GM19463 (cell line): Measurements from ENCODE around the gene SORCS2.

ENCODE experiments used
- ATAC-seq: cut with Tn5 transposase; IDR thresholded peaks from one replicate; pipeline ENCODE4 v1.9.1; 2021; ENCODE audit warnings: mild to moderate bottlenecking, moderate library complexity; ENCODE audit not compliant: unreplicated experiment

The SORCS2 gene

DNA sequence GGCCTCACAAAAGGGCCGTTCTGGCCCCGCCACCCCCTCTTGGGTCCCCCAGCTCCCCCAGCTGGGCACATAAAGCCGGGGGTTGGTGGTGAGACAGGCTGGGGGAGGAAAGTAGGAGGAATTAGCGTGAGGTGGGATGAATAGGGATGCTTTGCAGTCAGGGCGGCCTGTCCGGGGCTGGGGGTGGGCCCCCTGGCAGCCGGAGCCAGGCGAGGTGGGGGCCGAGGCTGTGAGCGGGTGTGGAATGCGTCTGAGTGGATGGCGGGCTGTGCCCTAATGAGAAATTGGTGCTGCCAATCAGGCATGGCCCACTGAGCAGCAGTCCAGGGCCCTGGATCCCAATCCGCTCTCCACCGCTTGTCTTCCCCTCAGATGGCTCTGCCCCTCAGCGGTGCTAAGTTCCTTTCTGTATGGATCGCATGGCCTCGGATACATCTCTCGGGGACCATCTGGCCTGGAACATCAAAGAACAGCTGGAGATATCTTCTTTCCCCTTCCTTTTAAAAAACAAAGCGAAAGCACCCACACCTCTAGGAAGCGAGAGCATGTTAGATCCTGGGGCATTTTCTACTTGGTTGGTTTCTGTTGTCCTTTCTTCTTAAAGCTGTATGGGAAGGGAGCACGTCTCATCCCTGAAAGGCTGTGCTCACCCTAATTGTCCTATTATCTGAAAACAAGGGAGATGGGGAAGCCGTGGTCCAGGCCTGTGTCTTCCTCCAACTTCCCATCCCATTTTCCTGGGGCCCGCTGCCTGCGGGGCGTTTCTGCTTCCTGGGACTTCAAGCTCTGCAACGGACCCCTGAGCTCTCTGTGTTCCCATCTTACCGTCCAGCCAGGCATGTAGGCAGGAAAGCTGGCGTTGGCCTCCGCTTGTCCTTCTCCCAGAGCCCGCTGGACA, 106.9 kb downstream of the SORCS2 start:
- ATAC-seq: no peak

DNA sequence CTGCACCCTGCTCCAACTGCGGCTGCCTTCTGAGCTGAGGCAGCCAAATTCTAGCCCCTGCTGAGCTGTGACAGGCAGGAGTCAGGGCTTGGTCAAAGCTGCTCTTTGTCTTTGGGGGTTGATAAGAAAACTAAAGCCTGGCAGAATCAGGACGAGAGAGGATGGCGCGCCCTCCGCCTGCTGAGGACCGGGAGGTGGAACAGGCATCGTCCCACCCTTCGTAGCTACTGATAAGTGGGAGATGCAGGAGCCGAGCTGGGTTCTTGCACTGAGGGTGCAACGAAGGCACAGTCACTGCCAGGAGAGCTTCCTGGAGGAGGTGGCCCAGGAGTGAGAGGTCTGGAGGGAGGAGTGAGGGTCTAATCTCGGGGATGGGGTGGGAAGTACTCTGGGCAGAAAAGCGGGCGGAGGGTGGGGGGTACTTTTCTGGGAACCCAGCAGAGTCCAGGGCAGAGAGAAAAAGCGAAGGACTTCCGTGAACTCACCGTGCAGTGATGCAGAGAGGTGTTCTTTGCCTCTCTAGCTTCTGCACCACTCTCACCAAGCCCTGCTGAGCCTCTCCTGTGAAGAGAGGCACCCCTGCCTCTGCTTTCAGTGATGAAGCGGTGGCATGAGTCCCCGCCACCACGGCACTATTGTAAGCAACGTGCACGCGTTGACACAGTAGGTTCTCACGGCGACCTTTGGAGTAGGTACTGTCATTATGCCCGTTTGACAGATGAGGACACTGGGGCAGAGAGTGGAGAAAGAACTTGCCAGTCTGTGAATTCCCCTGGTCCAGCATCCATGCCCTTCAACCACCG, 107.8 kb downstream of the SORCS2 start:
- no peak for ATAC-seq

DNA sequence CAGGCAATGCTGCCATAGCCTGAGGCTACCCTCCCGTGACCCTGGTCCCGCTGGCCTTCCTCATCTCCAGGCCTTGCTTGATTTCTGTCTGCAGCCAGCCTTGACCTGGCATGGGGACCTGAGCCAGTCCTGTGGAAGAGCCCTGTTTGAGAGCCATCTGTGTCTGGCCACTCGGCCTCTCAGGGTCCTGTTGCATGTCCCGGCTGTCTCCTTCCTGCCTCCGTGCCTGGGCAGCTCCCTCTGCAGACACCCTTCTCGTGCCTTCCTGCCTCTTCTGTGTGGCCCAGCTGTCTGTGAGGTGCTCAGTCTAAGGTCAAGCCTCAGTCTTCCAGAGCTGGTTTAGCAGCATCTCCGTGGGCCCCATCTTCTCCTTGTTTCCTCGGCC, 108.4 kb downstream of the SORCS2 start:
- ATAC-seq: no peak

DNA sequence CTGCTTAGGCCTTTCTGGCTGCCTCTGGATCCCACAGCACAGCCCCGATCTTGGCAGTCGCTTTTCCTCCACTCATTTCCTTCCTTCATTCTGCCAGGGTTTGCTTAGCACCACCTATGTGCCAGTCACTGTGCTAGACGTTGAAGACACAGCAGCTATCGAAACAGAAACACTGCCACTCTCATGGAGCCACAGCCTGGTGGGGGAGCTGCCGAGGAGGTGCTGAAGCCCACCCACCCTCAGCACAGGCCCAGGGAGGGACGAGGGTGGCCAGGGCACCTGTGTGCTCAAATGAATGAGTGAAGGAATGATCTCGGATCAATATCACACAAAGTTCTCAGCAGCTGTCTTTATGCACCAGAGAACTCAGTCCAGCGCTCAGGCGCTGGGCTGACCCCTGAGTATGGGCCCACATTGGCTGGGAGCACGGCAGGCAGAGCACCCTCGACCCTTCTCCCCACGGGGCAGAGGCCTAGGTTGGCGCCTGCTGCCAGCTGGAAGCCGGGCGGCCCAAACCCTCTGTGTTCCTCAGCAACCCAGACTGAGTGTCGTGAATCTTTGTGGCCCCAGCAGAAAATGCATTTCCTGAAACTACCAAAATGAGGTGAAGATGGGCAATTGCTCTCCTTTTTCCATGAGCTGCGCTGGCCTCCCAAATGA, 108.9 kb downstream of the SORCS2 start:
- no peak for ATAC-seq

DNA sequence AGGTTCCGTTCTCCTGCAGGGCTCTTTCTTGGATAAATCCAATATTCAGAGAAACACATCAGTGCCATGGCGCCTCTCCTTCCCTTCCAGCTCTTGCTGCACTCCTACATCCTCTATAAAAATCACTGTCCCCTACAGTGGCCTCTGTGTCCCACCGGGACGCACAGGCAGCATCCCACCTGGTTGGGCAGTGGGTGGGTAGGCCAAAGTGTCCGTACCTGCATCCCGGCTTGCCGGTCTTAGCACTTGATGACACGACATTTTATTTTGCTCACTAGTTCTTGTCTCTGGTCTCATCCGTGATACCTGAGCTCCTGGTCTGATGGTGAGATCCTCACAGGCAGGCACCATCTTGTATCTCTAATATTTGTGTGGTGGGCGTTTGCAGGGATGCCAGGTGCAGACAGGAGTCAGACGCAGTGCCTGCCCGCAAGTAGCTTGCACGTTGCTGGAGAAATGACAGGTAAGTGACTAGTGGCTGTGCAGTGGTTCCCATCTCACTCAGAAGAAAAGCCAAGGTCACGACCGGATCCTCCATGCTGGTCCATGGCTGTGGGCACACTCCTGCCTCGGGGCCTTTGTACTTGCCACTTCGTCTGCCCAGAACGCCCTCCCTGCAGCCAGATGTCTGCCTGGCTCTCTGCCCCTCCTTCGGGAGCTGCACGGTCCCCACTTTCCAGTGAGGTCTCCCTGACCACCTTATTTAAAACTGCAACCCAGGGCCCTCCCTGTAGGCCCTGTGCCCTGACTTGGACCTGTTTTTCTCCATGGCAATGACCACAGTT, 109.7 kb downstream of the SORCS2 start:
- ATAC-seq: no peak

DNA sequence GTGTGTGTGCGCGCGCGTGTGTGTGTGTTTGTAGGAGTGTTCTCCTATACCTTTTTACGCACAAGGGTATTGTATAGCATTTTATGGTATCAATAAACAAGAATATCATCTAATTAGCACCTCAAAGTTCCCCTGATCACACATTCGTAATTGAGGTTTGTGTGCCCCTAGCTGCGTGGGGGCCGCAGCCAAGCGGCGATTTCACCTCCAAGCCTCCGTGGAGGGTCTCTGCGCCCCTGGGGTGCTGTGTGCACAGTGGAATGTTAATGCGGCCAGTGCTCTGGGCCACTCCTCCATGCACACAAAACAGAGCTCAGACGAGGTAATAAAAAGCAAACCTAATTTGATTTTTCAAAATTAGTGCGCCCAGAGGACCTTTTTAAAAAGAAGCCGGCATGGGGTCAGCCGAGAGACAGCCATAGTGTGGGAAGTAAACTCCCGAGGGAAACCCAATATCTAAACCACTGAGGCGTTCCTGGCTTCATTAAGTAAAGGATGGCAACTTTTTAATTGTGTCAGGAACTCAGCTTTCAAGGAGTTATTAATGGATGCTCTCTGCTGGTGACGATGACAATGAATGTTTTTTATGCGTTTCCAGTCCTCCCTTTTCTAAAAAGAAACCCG, 110.6 kb downstream of the SORCS2 start:
- no peak for ATAC-seq

DNA sequence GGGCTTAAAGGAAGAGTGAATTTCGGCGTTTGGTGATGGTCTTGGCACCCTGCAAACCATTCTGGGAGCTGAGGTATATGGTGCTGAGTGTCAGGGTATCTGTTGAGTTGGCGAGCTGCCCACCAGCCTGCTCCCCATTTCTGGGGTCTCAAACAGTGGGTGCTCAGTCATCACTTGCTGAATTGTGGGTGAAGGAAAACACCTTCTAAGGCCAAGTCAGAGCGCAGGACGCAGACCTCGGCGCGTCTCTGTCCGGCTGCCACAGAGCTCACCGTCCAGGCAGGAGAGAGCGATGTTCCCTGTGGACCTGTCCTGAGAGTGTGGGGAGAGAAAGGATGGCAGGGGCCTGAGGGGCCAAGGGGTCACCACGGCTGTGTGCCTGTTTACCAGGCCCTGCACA, 111.2 kb downstream of the SORCS2 start:
- no peak for ATAC-seq

DNA sequence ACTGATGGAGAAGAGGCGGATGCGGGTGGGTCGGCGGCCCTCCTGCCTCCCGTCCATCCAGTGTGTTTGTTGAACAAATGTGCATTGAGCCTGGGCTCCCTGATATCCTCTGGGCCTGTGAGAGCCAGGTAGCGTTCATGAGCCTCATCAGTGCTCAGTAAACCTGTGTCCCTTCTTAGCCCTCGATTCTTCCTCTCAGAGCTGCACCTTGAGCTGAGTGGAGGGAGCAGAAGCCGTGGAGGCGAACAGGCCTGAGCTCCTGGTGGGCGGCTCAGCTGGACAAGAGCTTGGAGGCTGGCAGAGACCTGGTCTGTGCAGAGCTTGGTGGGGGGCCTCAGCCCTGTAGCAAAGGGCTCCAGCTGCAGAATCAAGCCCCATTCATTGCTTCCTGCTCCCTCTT, 112.1 kb downstream of the SORCS2 start:
- no peak for ATAC-seq

DNA sequence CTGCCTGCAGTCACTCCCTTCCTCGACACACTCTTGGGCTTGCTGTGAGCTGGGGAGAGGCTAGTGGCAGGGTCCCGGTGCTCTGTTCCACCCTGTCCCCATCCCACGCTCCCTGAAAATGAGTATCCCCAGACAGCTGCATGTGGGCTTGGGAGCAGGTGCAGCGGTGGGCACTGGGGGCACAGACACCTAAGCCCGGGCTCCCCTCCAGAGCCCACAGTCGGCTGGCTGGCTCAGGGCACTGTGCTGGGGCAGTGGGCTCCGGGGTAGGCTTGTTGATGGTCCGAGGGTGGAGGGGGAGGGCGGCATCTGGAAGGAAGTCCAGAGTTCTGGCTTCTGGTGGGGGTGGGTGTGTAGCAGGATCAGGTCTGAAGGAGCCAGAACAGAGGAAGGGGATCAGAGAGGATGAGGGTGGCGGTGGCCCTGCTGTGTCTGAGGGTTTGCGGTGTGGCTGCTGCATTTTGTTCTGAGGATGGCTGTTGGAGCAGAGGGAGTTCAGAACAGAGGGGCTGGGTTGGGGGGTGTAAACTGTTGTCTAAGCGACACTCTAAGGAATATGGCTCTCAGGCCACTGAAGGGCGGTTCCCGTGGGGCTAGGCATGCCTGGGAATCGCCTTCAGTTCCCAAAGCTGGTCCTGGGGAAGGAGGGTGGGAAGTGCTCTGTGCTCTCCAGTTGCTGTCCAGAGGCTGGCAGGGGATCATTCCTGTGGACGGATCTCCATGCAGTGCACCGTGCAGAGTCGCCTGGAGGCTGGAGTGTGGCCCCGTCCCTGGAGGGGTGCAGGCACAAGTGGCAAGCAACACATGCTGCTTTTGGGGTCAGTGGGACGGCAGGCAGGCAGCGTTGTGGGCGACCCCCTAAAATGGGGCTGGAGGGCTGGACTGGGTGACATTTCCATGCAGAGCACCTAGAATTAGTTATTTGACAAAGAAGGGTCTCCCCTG, 114.0 kb downstream of the SORCS2 start:
- ATAC-seq: no peak

DNA sequence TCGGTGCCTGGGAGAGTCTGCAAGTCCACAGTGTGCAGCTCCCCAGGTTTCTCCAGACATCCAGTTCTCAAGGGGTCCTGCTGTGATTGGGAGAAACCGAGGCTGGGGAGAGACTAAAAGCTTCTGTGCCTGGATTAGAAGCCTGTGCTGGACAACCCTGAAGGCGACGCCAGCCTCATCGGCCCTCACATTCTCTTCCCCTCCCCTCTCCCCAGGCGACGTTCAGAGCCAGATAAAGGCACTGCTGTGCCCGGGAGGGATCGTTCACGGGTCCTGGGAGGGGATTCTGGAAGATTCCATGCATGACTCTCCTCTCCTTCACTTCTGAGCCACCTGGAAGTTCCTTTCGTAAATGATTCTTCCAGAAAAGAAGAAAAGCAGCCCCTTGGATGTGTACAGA, 114.6 kb downstream of the SORCS2 start:
- no peak for ATAC-seq

DNA sequence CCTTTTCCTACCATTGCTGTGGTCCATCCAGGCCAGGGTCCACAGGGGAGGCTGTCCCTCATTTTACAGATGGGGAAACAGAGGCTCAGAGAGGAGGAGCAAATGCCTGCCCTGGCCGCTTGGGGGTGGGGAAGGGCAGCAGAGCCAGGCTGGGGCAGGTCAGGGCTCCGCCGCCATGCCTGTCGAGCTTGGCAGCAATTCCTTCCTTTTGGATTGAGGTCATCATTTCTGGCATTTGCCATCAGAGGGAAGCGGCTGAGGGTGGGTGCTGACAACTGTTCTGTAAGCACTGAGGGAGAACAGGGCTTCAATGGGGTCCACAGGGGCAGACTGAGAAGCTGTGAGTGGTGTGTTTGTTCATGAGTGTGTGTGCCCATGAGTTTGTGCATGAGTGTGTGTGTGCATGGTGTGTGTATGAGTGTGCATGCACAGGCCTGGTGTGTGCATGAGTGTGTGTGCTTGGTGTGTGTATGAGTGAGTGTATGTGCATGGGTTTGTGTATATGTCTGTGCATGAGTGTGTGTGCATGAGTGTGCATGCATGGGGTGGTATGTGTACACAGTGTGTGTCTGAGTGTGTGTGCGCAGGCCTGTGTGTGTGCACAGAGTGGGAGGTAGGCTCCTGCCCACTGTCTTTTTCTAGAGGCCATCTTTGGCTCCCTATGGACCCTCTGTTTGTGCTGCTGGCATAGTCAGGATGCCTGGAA, 115.2 kb downstream of the SORCS2 start:
- ATAC-seq: no peak

DNA sequence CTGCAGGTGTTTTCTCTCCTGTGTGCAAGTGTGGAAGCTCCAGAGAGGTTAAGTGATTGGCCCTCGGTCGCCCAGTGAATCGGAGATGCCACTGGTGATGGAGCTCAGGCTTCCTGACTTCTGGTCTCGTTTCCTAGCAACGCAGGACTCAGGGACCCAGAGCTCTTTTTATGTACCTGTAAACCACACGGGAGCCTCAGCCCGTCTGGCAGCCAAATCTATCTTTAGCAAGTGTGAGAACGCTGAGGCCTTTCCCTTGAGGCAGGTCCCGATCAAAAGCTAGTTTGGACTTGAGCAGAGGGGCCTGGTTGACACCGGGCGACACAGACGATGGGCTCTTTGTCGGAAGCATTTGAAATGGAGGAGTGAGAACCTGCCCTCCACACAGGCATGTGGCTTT, 116.8 kb downstream of the SORCS2 start:
- ATAC-seq: no peak

DNA sequence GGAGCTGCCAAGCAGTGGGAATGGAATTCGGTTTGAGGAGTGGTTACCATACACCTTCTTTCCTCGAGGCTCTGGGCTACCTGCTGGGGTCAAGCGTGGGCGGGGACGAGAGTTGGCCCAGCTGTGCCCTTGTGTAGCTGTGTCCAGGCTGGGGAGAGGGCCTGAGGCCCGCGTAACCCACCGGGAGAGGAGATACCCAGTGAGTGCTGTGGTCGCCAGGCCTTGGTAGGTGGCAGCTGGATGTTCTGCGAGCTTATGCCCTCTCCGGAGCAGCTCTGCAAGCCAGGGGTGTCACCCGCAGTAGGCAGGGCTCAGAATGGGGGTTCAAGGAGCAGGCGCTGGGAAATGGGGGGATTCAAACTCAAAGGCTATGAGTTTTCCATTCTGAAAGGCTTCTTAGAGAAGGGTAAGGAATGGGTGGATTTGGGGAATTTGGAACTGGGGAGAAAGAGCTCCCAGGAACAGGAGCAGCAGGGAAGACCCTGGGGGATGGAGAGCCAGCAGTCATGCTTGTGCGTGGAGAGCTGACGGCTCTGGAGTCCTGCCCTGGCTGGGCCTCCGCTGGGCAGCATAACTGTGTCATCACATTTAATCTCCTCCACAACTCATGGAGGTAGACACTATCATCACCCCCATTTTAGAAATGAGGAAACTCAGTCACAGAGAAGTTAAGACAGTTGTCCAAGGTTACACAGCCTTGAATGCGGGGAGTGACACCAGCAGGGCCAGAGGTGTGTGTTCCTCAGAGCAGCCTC, 117.5 kb downstream of the SORCS2 start:
- no peak for ATAC-seq

DNA sequence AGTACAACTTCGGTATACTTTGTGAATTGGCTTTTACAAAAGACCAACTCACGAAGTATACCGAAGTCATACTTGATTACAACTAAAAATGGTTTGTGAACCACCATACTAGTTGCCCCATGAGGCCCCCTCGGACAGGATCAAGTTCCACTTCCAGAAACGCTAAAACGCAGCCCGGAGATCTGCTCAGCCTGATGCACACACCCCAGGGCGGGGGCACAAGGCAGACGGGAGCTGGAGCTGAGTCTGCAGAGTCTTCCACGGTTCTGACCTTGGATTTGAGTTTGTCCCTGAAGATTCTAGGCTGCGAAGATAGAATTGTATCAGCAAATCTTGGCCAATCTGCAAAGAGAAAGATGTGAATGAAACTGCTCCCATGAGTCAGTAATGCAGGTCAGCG, 118.1 kb downstream of the SORCS2 start:
- no peak for ATAC-seq

DNA sequence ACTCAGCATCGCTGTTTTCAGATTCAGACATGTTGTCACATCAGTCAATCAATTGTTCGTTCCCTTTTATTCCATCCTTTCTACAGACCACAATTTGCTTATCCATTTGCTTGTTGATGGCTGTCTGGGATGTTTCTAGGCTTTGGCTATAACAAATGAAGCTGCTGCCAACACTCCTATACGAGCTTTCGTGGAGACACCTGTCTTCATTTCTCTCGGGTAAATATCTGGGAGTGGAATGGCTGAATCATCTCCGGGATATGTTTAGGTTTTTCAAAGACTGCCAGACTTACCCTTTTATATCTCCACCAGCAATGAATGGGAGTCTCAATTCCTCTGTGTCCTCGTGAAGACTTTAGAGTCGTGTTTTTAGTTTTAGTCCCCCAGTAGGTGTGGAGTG, 118.9 kb downstream of the SORCS2 start:
- no peak for ATAC-seq

DNA sequence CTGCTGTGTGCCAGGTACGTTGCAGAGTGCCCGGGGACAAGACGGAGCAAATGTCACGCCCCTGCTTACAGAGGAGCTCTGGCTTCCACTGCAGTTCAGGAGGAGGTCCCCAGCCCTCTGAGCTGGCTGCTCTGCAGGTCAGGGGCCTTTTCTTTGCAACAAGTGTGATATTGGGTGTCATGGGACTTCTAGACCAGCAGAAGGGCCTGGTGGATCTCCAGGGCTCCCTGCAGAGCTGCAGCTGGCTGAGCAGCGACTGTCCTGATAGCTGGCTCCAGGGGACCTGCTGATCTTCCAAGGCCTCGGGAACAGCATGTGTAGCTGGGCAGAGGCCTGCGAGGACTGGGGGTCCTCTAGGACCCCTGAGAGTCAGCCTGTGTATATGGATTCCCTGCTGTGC, 120.4 kb downstream of the SORCS2 start:
- no peak for ATAC-seq

DNA sequence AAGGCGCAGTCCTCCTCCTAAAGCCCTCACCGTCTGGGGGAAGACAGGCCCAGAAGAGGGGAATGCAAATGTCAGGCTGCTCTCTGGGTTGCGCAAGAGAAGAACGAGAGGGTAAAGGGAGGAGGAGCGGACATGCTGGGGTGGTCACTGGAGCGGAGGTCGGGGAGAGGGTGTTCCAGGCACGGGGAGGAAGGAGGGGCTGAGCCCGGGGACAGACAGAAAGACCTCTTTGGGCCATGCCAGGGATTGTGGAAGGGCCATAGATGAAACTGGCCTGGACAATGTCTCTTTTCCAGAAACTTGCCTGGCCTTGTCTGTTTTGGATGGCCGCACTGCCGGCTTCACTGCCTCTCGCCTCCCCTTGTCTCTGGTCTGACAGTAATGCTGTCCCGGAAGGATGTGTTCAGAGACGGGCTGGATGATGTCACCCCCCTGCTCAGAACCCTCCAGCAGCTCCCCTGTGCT, 121.0 kb downstream of the SORCS2 start:
- no peak for ATAC-seq

DNA sequence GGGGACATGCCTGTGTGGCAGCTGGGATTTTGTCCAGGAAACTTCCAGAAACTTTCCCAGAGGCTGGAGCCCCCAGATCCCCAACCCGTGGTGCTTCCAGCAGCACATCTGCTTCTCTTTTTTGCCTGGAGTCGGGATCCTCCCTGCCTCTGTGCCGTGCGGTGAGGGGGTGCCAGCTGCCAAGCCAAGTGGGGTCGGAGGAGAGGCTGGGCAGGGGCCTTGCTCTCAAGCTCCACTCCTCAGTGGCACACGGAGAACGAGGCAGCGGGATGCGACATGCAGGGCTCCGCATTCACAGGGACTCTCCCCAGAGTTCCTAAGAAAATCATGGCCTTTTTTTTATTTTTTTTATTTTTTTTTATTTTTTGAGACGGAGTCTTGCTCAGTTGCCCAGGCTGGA, 121.7 kb downstream of the SORCS2 start:
- no peak for ATAC-seq
